ENCODE results near the gene RNASE13. TPM values are rescaled to one million over a fixed set of nuclear protein-coding genes. Genes with fewer than 3 reads are reported as not detected.

RNASE13 gene, protein sequence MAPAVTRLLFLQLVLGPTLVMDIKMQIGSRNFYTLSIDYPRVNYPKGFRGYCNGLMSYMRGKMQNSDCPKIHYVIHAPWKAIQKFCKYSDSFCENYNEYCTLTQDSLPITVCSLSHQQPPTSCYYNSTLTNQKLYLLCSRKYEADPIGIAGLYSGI
- not detected for total RNA-seq

DNA sequence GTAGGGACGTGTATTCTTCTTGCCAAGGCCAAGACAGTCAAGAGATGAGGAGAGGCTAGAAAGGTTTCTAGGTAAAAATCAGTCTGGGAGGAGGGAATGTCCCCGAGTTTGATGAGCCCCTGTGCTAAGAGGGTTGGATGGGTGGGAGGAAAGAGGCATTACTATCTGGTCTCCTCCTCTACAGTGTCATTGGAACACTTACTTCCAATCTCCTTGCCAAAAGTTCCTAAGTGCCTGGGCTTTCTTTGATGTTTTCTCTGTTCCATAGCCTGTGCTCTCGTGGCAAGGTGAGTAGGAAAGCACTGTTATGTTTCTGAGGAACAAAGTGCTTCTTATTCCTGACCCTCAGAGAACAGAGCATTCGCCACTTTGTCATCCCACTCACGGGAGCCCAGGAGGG, at the start of gene RNASE13:
Gene RNASE13, minus strand, starts transcription at position 101 of the 400 bp plus-strand sequence. CDS start 519 bp downstream, outside the sequence.
- Histone ChIP-seq H3K4me1 (peaks cover 18 to 23% (median 20%) of the 10 kb centered on the region in 4 donors), H3K27me3 (no peaks in the 10 kb centered on the region), H3K9me3 (no peaks in the 10 kb centered on the region), H3K36me3 (no peaks in the 10 kb centered on the region), H3K4me3 (no peak within 1 kb of the TSS), H3K27ac (replicated peaks in 1 of 4) (no peak within 1 kb of the TSS)
- TF ChIP-seq, protein P1, sequence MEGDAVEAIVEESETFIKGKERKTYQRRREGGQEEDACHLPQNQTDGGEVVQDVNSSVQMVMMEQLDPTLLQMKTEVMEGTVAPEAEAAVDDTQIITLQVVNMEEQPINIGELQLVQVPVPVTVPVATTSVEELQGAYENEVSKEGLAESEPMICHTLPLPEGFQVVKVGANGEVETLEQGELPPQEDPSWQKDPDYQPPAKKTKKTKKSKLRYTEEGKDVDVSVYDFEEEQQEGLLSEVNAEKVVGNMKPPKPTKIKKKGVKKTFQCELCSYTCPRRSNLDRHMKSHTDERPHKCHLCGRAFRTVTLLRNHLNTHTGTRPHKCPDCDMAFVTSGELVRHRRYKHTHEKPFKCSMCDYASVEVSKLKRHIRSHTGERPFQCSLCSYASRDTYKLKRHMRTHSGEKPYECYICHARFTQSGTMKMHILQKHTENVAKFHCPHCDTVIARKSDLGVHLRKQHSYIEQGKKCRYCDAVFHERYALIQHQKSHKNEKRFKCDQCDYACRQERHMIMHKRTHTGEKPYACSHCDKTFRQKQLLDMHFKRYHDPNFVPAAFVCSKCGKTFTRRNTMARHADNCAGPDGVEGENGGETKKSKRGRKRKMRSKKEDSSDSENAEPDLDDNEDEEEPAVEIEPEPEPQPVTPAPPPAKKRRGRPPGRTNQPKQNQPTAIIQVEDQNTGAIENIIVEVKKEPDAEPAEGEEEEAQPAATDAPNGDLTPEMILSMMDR (IDR thresholded peaks at IDR 0.05), result no peak
- no peak for TF ChIP-seq EP300 (IDR thresholded peaks at IDR 0.05)
- TF ChIP-seq POLR2AphosphoS5 (IDR thresholded peaks at IDR 0.05), result no peak
- no peak for TF ChIP-seq POLR2A (IDR thresholded peaks at IDR 0.05; ENCODE audit: low read depth)
- DNase-seq (ENCODE audit: extremely low spot score), result no peak
- 87% methylated on average over 5 of the region's 5 CpGs for WGBS
- intact Hi-C loops (cut with DNase I), result no loop called here

DNA sequence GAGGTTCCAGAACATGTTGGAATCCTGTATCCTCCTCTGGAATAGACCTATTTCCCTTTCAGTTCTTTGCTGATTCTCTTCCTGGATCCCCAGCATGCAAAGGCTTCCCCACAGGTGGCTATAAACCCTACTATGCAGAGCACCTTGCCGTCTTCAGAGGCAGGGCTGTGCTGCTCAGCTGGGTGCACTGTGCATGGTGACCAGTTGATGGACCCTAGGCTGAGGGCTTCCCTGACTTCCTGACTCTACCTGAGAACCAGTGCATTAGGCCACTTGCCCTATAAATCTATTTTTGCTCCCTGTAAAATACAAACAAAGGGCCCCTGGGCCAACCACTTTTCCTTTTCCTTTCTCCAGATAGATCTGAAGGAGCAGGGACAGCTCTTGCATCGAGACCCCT, 49.8 kb upstream of the RNASE13 start:
- peaks cover 9 to 29% (median 16%) of the 10 kb centered on the region in 4 donors for H3K4me1 ChIP-seq
- whole genome bisulfite sequencing, result 79% methylated on average over 2 of the region's 2 CpGs
- no peak overlapping the region for H3K4me3 ChIP-seq
- H3K27me3 ChIP-seq, result no peaks in the 10 kb centered on the region
- peaks cover 38 to 97% (median 82%) of the 10 kb centered on the region in 4 donors for H3K36me3 ChIP-seq
- intact Hi-C loops (cut with DNase I), result no loop called here
- H3K9me3 ChIP-seq, result no peaks in the 10 kb centered on the region
- H3K27ac ChIP-seq (replicated peaks in 1 of 4), result peak overlapping the region in 2 of 4 donors; percentile 45 to 64
- no peak for DNase-seq (ENCODE audit: extremely low spot score)
- TF ChIP-seq POLR2AphosphoS5 (IDR thresholded peaks at IDR 0.05) (no peak), EP300 (IDR thresholded peaks at IDR 0.05) (no peak), POLR2A (IDR thresholded peaks at IDR 0.05; ENCODE audit: low read depth) (no peak)
- TF ChIP-seq, protein P1 (IDR thresholded peaks at IDR 0.05), result no peak

DNA sequence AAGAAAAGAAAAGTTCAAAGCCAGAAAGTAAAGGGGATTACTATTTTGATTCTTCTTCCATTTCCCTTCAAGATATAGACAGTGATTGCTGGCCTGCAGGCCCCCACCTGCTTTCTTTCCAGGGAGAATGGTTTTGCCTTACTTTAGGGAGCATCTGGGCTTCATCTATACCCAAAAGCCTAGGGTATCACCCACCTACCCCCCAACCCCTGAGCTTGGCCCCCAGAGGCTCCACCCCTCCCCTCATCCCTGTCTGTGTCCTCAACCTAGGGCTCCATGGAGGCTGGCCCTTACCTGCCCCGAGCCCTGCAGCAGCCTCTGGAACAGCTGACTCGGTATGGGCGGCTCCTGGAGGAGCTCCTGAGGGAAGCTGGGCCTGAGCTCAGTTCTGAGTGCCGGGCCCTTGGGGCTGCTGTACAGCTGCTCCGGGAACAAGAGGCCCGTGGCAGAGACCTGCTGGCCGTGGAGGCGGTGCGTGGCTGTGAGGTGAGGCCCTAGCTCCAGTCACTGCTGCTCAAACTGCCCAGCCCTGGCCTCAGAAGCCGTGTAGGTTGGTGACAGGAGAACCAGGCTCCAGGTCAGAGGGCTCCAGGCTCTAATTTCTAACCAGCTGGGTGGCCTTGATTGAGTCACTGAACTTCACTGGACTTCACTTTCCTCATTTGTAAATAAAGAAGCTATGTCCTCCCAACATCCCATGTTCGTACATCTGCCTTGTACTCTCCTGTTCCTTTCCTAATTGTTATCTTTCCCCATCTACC, 49.1 kb upstream of the RNASE13 start:
- Histone ChIP-seq H3K9me3 (no peaks in the 10 kb centered on the region), H3K4me1 (peaks cover 9 to 29% (median 16%) of the 10 kb centered on the region in 4 donors), H3K4me3 (no peak overlapping the region), H3K36me3 (peaks cover 33 to 98% (median 86%) of the 10 kb centered on the region in 4 donors), H3K27ac (replicated peaks in 1 of 4) (no peak overlapping the region), H3K27me3 (no peaks in the 10 kb centered on the region)
- 85% methylated on average over 7 of the region's 11 CpGs for WGBS
- intact Hi-C loops (cut with DNase I), result no loop called here
- TF ChIP-seq, protein P1 (IDR thresholded peaks at IDR 0.05), result no peak
- TF ChIP-seq EP300 (IDR thresholded peaks at IDR 0.05) (no peak), POLR2A (IDR thresholded peaks at IDR 0.05; ENCODE audit: low read depth) (no peak), POLR2AphosphoS5 (IDR thresholded peaks at IDR 0.05) (no peak)
- no peak for DNase-seq (ENCODE audit: extremely low spot score)

DNA sequence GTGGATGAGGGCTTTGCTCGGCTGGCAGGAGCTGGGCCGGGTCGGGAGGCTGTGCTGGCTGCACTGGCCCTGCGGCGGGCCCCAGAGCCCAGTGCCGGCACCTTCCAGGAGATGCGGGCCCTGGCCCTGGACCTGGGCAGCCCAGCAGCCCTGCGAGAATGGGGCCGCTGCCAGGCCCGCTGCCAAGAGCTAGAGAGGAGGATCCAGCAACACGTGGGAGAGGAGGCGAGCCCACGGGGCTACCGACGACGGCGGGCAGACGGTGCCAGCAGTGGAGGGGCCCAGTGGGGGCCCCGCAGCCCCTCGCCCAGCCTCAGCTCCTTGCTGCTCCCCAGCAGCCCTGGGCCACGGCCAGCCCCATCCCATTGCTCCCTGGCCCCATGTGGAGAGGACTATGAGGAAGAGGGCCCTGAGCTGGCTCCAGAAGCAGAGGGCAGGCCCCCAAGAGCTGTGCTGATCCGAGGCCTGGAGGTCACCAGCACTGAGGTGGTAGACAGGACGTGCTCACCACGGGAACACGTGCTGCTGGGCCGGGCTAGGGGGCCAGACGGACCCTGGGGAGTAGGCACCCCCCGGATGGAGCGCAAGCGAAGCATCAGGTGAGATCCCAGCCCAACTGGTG, 47.0 kb upstream of the RNASE13 start:
- intact Hi-C loops (cut with DNase I), result no loop called here
- H3K27ac ChIP-seq (replicated peaks in 1 of 4), result no peak overlapping the region
- 77% methylated on average over 3 of the region's 30 CpGs for WGBS
- no peaks in the 10 kb centered on the region for H3K27me3 ChIP-seq
- peaks cover 4 to 18% (median 6%) of the 10 kb centered on the region in 4 donors for H3K4me1 ChIP-seq
- DNase-seq (ENCODE audit: extremely low spot score), result no peak
- no peaks in the 10 kb centered on the region for H3K9me3 ChIP-seq
- TF ChIP-seq POLR2A (IDR thresholded peaks at IDR 0.05; ENCODE audit: low read depth), result no peak
- TF ChIP-seq POLR2AphosphoS5 (IDR thresholded peaks at IDR 0.05), result no peak
- TF ChIP-seq EP300 (IDR thresholded peaks at IDR 0.05), result no peak
- TF ChIP-seq, protein P1 (IDR thresholded peaks at IDR 0.05), result no peak
- H3K36me3 ChIP-seq, result peaks cover 34 to 100% (median 96%) of the 10 kb centered on the region in 4 donors
- no peak overlapping the region for H3K4me3 ChIP-seq

Measured in esophagus muscularis mucosa (tissue), 4 donors.